Heart right ventricle (tissue), 16 donors: ENCODE results near the gene SPRYD4. TPM values are rescaled to one million over a fixed set of nuclear protein-coding genes. Genes with fewer than 3 reads are reported as not detected.
A peak's percentile ranks its signal among the peaks of the same experiment; 100 is the strongest.
"Not testable (repeated sequence)": the region's sequence is repeated elsewhere in the genome, so short reads cannot be mapped to it uniquely, and the experiment has no call there.

Experiments used
- ATAC-seq, 8 donors: fragments of 200-7000 bp; cut with Tn5 transposase; one replicate each; pipeline ENCODE4 v1.9.1; 2020; ENCODE audit warnings: mild to moderate bottlenecking in 8 of 8, moderate library complexity in 8 of 8, moderate number of reproducible peaks in 1 of 8
- DNase-seq, 2 donors: peaks; one replicate each; pipeline ENCODE4 v3.0.0-alpha.2; 2020
- H3K27ac ChIP-seq, 10 donors: fragments of 200-600 bp; sonication (generic) in 2 of 10; one replicate each; pipeline versions ENCODE4 v1.5.0 to v1.8.0; 2020 to 2022; ENCODE audit warnings: mild to moderate bottlenecking in 3 of 10
- H3K27me3 ChIP-seq, 7 donors: fragments of 200-600 bp; one replicate each; pipeline ENCODE4 v1.8.0; 2021 to 2022; ENCODE audit warnings: mild to moderate bottlenecking in 2 of 7
- H3K36me3 ChIP-seq, 9 donors: fragments of 200-600 bp; sonication (generic) in 1 of 9; one replicate each; pipeline versions ENCODE4 v1.5.0 to v1.8.0; 2020 to 2022; ENCODE audit warnings: mild to moderate bottlenecking in 2 of 9
- H3K4me1 ChIP-seq, 9 donors: fragments of 200-600 bp; sonication (generic) in 1 of 9; one replicate each; pipeline versions ENCODE4 v1.5.0 to v1.8.0; 2020 to 2022; ENCODE audit warnings: mild to moderate bottlenecking in 4 of 9
- H3K4me3 ChIP-seq, 10 donors: fragments of 200-600 bp; sonication (generic) in 2 of 10; one replicate each; pipeline versions ENCODE4 v1.5.0 to v1.8.0; 2020 to 2022; ENCODE audit warnings: mild to moderate bottlenecking in 7 of 10, moderate library complexity in 2 of 10
- H3K9me3 ChIP-seq, 11 donors: fragments of 200-600 bp in 10 of 11; sonication (generic) in 2 of 11; one replicate each; pipeline versions ENCODE4 v1.5.0 to v1.8.0; 2013 to 2022; ENCODE audit warnings: mild to moderate bottlenecking in 2 of 11, control low read depth in 1 of 11, moderate library complexity in 1 of 11
- WGBS, 2 donors: extraction: QIAGEN DNeasy Blood & Tissue Kit; methylation state at CpG; one replicate each; pipeline ENCODE4 v1.1.7; 2013; ENCODE audit warnings: inconsistent platforms in 1 of 2; 5-methylcytosine and 5-hydroxymethylcytosine counted together
- intact Hi-C, 10 donors: fragments of 100-400 bp; cut with DNase I; formaldehyde crosslinking; loops; one replicate each; pipeline versions ENCODE4 v1.11.1 to v1.14.2; 2022
- polyA plus RNA-seq, 2 donors: library from polyadenylated mRNA; stranded (reverse); fragments of 200-250 nt; gene quantifications; one replicate each; pipeline ENCODE4 v1.2.3, GENCODE V29; 2013
- total RNA-seq, 10 donors: library from RNA; stranded (reverse); fragmentation: NEBNext Ultra II Directional in 3 of 10; extraction: Animal tissue kit (Norgen Biotek cat#: 25700) in 3 of 10; gene quantifications; one replicate each; pipeline versions ENCODE4 v1.2.1 to v1.2.4, GENCODE V29; 2021 to 2023
- TF ChIP-seq, protein P1 (sequence below), 9 donors: fragments of 200-600 bp; sonication (generic) in 2 of 9; IDR thresholded peaks; one replicate each; pipeline versions ENCODE4 v1.5.0 to v1.8.0; 2021 to 2022; ENCODE audit warnings: antibody characterized with exemption in 9 of 9, mild to moderate bottlenecking in 5 of 9, moderate library complexity in 1 of 9
- donor health status: Arrhythmogenic right ventricular cardiomyopathy.
- donor health status: ischemic (EF 13 %, LVEDD 7.1; RV severe dilation, severe dysfunction).
- donor health status: healthy with polysubstance abuse.
- donor health status: DM: no; HTN: yes; CAD: no.
- donor health status: DM: no; HTN: no; CAD: no.
- donor health status: ischemic (EF 25% LVEDD 6.9; RV normal size, moderate dysfunction).
- donor health status: ischemic (EF 25% LVEDD 5.7; RV mildly dilated, moderate dysfunction).
- donor health status: healthy.
- donor health status: DM: yes; HTN: yes; CAD: no.
- donor health status: Ischemic cardiomyopathy.
- donor health status: ischemic (EF 35%, LVEDD 5.7; RV mildly dilated, moderate dysfunction).
- donor health status: nonischemic (EF 11% LVEDD 7.7; RV severe dilation, severe dysfunction).
- donor health status: DM: yes; HTN: yes; CAD: no.
- donor health status: PGD.
- donor health status: ischemic (EF 29% LVEDD 5.4; RV normal size, mild dysfunction).
- donor health status: nonischemic (EF 23%, LVEDD 6.1; RV moderate dilation, normal function).

SPRYD4 gene
- total and polyA plus RNA-seq, 12 donors, result 1.9 to 5.0 (median 4.1) TPM

DNA sequence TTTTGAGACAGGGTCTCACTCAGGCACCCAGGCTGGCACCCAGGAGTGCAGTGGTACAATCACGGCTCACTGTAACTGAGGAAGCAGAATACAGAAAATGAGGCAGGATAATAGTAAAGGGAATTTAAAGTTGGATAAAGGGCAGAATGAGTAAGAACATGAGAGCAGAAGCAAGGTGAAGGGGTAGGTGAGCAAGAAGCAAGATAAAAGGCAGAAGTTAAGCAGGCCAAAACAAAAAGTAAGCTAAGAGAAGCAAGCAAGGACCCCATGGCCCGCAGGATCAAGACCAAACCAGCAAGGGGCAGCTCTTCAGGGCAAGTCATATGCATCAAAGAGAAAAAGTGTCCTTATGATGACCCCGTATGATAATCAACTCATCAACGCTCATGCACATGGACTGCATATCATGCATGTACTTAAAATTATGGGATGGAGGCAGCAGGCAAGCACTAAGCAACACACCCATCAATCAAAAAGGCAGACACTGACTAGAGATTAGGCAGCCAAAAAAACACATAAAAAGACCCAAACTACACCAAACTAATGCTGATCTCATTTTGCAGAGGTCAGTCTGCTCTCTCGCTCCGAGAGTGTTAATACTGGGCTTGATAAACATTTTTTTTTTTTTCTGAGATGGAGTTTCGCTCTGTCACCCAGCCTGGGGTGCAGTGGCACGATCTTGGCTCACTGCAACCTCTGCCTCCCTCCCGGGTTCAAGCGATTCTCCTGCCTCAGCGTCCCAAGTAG is 30.8 kb upstream of the SPRYD4 start:
- ATAC-seq, result no peak
- H3K27me3 ChIP-seq, result no peaks in the 10 kb centered on the region
- H3K9me3 ChIP-seq, result no peaks in the 10 kb centered on the region
- H3K4me1 ChIP-seq, result no peaks in the 10 kb centered on the region
- WGBS, 2 donors, result 83 to 90% methylated on average over 11 of the region's 11 CpGs
- DNase-seq, result no peak
- intact Hi-C loops, result loop anchor here in 1 of 10 donors (5.0 kb wide), 1 partner anchor 65 kb away; no protein-coding TSS in a partner anchor
- no peak overlapping the region for H3K27ac ChIP-seq
- no peak overlapping the region for H3K4me3 ChIP-seq
- TF ChIP-seq, protein P1, sequence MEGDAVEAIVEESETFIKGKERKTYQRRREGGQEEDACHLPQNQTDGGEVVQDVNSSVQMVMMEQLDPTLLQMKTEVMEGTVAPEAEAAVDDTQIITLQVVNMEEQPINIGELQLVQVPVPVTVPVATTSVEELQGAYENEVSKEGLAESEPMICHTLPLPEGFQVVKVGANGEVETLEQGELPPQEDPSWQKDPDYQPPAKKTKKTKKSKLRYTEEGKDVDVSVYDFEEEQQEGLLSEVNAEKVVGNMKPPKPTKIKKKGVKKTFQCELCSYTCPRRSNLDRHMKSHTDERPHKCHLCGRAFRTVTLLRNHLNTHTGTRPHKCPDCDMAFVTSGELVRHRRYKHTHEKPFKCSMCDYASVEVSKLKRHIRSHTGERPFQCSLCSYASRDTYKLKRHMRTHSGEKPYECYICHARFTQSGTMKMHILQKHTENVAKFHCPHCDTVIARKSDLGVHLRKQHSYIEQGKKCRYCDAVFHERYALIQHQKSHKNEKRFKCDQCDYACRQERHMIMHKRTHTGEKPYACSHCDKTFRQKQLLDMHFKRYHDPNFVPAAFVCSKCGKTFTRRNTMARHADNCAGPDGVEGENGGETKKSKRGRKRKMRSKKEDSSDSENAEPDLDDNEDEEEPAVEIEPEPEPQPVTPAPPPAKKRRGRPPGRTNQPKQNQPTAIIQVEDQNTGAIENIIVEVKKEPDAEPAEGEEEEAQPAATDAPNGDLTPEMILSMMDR (IDR thresholded peaks at IDR 0.05), result no peak
- peaks cover 0 to 14% (median 0%) of the 10 kb centered on the region in 9 donors for H3K36me3 ChIP-seq

DNA sequence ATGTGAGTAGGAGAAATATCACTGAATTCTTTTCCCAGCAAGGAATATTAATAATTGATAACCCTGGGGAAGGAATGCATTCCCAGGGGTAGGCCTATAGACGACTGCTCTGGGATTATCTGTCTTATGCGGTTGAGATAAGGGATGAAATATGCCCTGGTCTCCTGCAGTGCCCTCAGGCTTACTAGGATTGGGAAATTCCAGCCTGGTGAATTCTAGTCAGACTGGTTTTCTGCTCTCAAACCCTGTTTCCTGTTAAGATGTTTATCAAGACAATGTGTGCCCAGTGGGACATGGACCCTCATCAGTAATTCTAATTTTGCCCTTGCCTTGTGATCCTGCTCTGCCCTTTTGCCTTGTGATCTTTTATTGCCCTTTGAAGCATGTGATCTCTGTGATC is 25.2 kb upstream of the SPRYD4 start:
- H3K4me1 ChIP-seq, H3K4me3 ChIP-seq, H3K36me3 ChIP-seq, ATAC-seq, H3K27ac ChIP-seq, H3K9me3 ChIP-seq, H3K27me3 ChIP-seq, DNase-seq: not testable (repeated sequence)
- 79 to 80% methylated on average over 2 of the region's 2 CpGs for WGBS, 2 donors
- intact Hi-C loops, result loop anchor here in 1 of 10 donors (10.0 kb wide), 1 partner anchor 68 kb away; no protein-coding TSS in a partner anchor

DNA sequence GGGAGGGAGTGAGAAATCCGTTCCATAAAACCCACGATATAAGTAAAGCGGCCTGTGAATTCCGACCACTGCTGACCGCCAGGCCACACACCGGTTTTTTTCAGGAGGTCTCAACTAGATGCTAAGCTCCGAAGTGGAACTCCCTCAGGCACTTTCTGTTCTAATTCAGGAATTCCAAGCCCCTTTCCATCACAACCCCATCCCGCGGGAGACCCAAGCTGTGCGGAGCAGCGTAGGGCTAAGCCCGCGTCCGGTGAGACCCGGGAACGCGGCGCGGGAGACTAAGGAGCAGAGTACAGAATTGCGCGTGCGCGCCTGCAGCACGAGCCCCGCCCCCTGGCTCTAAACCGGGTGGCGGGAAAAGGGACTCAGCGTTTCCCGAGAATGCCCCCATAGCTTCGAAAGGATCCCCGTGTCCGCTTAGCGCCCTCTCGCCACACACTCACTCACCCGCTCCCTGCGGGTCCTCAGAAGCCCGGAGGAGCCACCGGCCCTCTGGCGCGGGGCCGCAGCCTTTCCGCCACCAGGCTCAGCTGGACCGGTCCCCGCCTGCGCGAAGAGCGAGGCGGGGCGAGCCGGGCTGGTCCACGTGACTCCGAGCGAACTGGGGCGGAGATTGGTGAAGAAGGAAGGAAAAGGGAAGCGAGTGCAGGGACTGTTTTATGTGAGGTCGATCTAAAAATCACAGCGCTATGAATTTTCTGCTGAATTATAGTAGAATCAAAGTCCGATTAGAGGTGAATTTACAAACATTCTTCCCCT is 19.3 kb upstream of the SPRYD4 start, which contains the start of gene TIMELESS:
TIMELESS (minus strand) TSS at position 567 of the 762 bp plus-strand sequence. CDS start 15,256 bp downstream, outside the sequence.
- peak within 1 kb of the TSS; percentile 15 to 92 (median 86) for H3K27ac ChIP-seq
- WGBS, 2 donors, result 0% methylated on average over 58 of the region's 58 CpGs
- intact Hi-C loops, result loop anchor here in 2 of 10 donors (1.0 to 10.0 kb wide), 2 partner anchors 74 to 89 kb away; partner anchors contain the start of gene STAT2 (in 1 of the 2)
- ATAC-seq (peak; percentile 98 to 99 (median 99)), DNase-seq (peak; percentile 86 to 90)
- TF ChIP-seq, protein P1 (IDR thresholded peaks at IDR 0.05), result peak in 2 of 9 donors; percentile 14 to 25
- no peaks in the 10 kb centered on the region for H3K27me3 ChIP-seq
- H3K4me3 ChIP-seq, result peak within 1 kb of the TSS; percentile 52 to 83 (median 72)
- no peaks in the 10 kb centered on the region for H3K36me3 ChIP-seq
- H3K4me1 ChIP-seq, result peaks cover 0 to 20% (median 11%) of the 10 kb centered on the region in 9 donors
- no peaks in the 10 kb centered on the region for H3K9me3 ChIP-seq

DNA sequence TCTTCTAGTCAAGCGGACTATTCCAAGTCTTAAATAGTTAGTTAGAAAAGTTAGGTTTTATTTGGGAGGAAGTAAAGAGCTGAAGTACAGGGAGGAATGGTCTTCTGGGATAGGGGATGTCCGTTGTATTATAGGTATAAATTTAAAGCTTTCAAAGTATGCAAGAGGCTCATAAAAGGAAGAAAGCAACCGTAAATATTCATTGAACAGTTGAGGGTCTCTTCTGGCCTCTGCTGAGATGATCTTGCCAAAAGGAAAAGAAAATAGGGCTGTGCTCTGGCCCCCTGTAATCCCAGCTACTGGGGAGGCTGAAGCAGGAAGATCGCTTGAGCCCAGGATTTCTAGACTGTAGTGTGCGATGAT is 18.8 kb upstream of the SPRYD4 start:
- H3K27ac ChIP-seq, result peak overlapping the region; percentile 11 to 92 (median 86)
- H3K4me3 ChIP-seq, result peak overlapping the region; percentile 52 to 83 (median 72)
- ATAC-seq (no peak), DNase-seq (no peak)
- H3K4me1 ChIP-seq, result peaks cover 0 to 20% (median 11%) of the 10 kb centered on the region in 9 donors
- TF ChIP-seq, protein P1 (IDR thresholded peaks at IDR 0.05), result no peak
- no peaks in the 10 kb centered on the region for H3K36me3 ChIP-seq
- 37 to 43% methylated on average over 5 of the region's 5 CpGs for WGBS, 2 donors
- intact Hi-C loops, result loop anchor here in 2 of 10 donors (1.0 to 10.0 kb wide), 2 partner anchors 75 to 89 kb away; partner anchors contain the start of gene STAT2 (in 1 of the 2)
- no peaks in the 10 kb centered on the region for H3K9me3 ChIP-seq
- H3K27me3 ChIP-seq, result no peaks in the 10 kb centered on the region
